Prostate gland (tissue), 2 donors: ENCODE data around the gene ABHD2.

ENCODE experiments used
- CTCF ChIP-seq, 4 experiments: fragments of 200-600 bp in 2 of 4; fragments of 450-650 bp in 2 of 4; sonication (generic) in 2 of 4; IDR thresholded peaks; 1 replicate in 3 of 4; 2 replicates in 1 of 4; pipeline ENCODE4 v1.5.1; 2016 to 2019; ENCODE audit warnings: antibody characterized with exemption in 4 of 4, mild to moderate bottlenecking in 2 of 4, moderate library complexity in 2 of 4
- POLR2A ChIP-seq: fragments of 450-650 bp; IDR thresholded peaks from one replicate; pipeline ENCODE4 v1.6.1; 2016; ENCODE audit warnings: antibody characterized with exemption, mild to moderate bottlenecking

GRCh38 chr15:89187986-89188514, 99.8 kb downstream of the ABHD2 start:
- TF ChIP-seq CTCF (IDR thresholded peaks at IDR 0.05) = no peak
- no peak for TF ChIP-seq POLR2A
